GM20000 (cell line): ENCODE measurements around the gene LAG3.

Source experiments
- DNase-seq: peaks from one replicate; pipeline ENCODE4 v3.0.0; 2012; ENCODE audit warnings: low spot score
- CTCF ChIP-seq: IDR thresholded peaks from 2 replicates; pipeline ENCODE4 v1.5.1; 2012; ENCODE audit warnings: mild to moderate bottlenecking, control low read depth; ENCODE audit errors: extremely low read depth, missing control alignments

Gene LAG3

GRCh38 chr12:6787309-6787708, 15.0 kb downstream of the LAG3 start:
- DNase-seq: no peak
- TF ChIP-seq CTCF: no peak

DNA sequence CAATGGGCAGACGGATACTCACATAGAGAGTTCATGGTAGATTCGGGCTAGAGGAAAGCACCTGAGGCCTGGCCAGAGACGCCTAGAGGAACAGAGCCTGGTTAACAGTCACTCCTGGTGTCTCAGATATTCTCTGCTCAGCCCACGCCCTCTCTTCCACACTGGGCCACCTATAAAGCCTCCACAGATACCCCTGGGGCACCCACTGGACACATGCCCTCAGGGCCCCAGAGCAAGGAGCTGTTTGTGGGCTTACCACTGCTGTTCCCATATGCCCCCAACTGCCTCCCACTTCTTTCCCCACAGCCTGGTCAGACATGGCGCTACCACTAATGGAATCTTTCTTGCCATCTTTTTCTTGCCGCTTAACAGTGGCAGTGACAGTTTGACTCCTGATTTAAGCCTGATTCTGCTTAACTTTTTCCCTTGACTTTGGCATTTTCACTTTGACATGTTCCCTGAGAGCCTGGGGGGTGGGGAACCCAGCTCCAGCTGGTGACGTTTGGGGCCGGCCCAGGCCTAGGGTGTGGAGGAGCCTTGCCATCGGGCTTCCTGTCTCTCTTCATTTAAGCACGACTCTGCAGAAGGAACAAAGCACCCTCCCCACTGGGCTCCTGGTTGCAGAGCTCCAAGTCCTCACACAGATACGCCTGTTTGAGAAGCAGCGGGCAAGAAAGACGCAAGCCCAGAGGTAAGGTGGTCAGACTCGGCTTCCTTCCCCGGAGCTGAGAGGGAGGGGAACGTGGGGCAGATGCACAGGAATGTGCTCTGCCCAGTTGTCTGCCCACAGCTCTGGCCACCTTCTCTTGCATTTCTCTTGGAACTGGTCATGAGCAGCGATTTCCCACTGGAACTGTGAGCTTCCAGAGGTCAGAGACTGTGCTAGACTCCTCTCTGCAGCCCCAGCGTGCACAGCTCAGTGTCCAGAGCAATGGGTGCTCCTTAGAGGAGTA, 16.9 kb downstream of the LAG3 start, which contains the start of gene CD4:
Gene CD4, plus strand, starts transcription at position 557 of the 953 bp plus-strand sequence. CDS start 10,611 bp downstream, outside the sequence.
- TF ChIP-seq CTCF: no peak
- DNase-seq: no peak

DNA sequence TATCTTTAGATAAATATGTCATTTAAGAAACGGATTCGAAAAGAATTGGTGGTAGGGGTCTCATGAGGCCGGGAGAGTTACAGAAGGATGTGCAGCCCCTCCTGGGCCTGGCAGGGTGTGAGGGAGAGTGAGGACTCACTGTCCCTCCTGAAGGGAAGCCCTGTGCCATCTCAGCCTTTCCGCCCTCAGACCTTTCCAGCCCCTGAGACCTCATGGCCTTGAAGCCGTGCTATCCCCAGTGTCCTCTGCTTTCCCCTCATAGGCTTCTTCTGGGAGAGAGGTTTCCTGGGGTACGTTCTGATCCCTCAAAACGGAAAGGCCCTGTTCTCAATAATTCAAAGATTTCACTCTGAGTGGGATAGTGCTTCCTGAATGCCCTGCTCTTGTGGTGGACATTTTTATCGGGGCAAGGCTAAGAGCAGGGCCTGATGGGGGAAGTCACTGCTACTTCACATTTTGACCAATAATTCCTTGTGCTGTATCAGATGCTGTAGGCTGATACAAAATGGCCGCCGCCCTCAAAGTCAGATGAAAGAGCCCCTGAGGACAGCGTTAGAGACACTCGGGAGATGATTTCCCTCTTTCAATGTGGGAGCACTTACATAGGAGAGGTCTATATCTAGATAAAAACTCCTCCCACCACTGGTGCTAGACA, 18.3 kb downstream of the LAG3 start:
- DNase-seq: no peak
- TF ChIP-seq CTCF: no peak

DNA sequence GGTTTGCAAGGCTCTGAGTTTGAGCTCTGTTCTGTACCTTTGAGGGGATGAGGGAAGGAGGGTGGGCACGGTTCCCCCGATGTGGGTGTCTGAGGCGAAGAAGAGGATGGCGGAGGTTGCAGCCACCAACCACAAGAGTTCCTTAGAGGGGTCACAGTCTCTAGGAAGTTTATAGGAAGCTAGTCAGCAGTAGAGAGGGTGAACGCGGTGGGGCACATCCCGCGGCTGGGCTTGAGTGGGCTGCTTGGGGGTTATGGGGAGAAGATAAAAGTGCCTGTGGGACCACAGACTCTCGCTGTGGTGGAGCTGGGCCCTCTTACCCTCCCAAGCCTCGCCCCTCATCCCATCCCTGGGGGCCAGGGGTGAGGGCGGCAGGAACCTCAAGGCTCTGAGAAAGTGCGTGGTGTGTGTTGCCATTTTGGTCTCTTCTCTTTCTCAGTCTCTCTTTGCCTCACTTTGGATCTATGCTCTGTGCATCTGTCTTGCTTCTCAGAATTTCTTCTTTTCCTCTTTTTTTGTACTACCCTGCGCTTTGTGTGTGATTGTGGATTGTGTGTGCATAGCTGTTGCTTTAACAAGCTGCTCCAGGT, 19.7 kb downstream of the LAG3 start:
- no peak for DNase-seq

GRCh38 chr12:6792522-6793201, 20.3 kb downstream of the LAG3 start:
- TF ChIP-seq CTCF: no peak
- DNase-seq: no peak

More for the DNA sequence above, 19.7 kb downstream of the LAG3 start:
- no peak for TF ChIP-seq CTCF

GRCh38 chr12:6795088-6795487, 22.8 kb downstream of the LAG3 start:
- DNase-seq: no peak
- TF ChIP-seq CTCF: no peak
